ENCODE measurements around the gene PTX4. TPM values are rescaled to one million over a fixed set of nuclear protein-coding genes. Genes with fewer than 3 reads are reported as not detected.

The PTX4 gene
- total RNA-seq, 4 donors from 2014 or later = not detected

DNA sequence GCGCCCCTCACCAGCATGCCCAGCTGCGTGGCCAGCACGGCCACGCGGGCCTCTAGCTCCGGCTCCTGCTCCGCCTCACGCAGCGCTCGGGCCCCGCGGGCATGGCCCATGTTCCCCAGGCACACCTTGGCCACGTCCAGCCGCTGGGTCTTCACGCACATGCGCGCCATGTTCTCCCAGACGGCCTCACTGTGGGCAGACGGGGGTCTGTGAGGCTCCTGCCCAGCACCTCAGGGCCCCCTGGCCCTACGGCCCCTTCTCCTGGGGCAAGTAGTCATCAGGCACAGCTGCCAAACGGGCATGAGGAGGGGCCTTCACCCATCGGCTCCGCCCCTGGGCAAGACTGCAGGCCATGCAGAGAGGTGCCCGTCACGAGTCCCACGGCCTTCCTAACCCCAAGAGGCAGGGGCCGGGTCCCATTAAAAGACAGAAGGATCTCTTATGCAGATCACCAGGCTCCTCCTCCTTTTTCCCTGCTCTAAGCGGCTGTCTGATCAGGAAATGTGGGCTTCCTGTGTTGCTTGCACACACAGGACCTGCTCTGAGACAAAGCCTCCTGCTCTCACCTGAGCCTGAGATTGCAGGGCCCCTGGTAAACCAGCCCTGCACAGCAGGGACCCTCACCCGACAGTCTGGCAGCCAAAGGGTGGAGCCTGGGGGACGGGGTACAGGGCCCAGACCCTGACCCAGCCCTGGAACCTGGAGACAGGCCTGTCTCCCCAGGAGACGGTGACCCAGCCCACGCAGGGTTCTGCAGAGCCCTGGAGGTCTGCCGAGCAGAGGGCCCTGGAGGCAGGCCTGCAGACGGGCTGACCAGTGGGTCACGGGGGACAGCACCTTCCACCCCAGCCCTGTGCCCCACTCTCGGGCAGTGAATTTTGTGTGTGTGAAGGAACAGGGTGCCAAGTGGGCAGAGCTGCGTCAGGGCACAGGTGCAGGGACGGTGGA, 38.1 kb upstream of the PTX4 start:
- intact Hi-C loops (cut with DNase I) = no loop called here
- no peaks in the 10 kb centered on the region for H3K9me3 ChIP-seq
- 70 to 83% methylated on average over 4 to 14 of the region's 38 CpGs for WGBS, 2 donors
- no peak overlapping the region for H3K27ac ChIP-seq
- no peak for TF ChIP-seq POLR2A (IDR thresholded peaks at IDR 0.05)
- TF ChIP-seq, protein P1, sequence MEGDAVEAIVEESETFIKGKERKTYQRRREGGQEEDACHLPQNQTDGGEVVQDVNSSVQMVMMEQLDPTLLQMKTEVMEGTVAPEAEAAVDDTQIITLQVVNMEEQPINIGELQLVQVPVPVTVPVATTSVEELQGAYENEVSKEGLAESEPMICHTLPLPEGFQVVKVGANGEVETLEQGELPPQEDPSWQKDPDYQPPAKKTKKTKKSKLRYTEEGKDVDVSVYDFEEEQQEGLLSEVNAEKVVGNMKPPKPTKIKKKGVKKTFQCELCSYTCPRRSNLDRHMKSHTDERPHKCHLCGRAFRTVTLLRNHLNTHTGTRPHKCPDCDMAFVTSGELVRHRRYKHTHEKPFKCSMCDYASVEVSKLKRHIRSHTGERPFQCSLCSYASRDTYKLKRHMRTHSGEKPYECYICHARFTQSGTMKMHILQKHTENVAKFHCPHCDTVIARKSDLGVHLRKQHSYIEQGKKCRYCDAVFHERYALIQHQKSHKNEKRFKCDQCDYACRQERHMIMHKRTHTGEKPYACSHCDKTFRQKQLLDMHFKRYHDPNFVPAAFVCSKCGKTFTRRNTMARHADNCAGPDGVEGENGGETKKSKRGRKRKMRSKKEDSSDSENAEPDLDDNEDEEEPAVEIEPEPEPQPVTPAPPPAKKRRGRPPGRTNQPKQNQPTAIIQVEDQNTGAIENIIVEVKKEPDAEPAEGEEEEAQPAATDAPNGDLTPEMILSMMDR (IDR thresholded peaks at IDR 0.05) = no peak
- H3K4me3 ChIP-seq = no peak overlapping the region
- H3K36me3 ChIP-seq = peaks cover 0 to 34% (median 0%) of the 10 kb centered on the region in 3 donors
- H3K4me1 ChIP-seq = peaks cover 27 to 63% (median 32%) of the 10 kb centered on the region in 3 donors
- H3K27me3 ChIP-seq = no peaks in the 10 kb centered on the region
- no peak for DNase-seq

DNA sequence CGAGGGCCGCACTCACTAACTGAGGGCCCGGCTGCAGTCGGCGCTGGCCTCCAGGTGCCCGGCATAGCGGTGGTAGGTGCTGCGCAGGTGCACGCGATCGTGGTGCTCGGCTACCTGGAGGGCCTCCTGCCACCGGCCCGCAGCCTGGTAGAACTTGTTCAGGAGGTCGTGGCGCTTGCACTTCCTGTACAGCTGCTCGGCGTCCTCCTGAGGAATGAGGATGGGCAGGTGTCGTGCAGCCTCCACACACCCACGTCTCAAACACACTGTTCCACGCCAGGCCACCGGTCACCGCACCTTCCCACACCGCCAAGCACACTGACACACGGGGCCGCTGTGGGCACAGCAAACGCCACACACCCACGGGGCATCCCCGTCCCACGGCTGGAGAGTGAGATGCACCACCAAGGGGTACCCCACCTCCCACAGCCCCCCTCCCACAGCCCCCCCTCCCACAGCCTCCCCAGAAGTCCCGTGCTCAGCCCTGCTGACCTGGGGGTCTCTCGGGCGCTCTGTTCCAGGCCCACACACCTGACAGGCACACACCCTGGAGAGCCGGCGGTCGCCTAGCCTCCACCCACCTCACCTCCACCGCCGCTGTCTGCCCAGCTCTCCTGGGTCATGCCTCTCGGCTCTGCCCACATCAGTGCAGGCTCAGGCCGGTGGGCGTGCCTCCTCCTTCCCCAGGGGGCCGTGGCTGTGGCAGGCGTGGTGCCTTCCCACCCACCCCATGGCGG, 37.3 kb upstream of the PTX4 start:
- Histone ChIP-seq H3K4me3 (no peak overlapping the region), H3K4me1 (peaks cover 19 to 54% (median 25%) of the 10 kb centered on the region in 3 donors), H3K27ac (no peak overlapping the region), H3K27me3 (no peaks in the 10 kb centered on the region), H3K9me3 (no peaks in the 10 kb centered on the region), H3K36me3 (peaks cover 0 to 36% (median 0%) of the 10 kb centered on the region in 3 donors)
- TF ChIP-seq, protein P1 (IDR thresholded peaks at IDR 0.05) = no peak
- TF ChIP-seq POLR2A (IDR thresholded peaks at IDR 0.05) = no peak
- WGBS, 2 donors = 70% methylated on average over 5 of the region's 44 CpGs; no CpG with 5 or more reads in 1 of the 2 donors
- no peak for DNase-seq
- intact Hi-C loops (cut with DNase I) = no loop called here

DNA sequence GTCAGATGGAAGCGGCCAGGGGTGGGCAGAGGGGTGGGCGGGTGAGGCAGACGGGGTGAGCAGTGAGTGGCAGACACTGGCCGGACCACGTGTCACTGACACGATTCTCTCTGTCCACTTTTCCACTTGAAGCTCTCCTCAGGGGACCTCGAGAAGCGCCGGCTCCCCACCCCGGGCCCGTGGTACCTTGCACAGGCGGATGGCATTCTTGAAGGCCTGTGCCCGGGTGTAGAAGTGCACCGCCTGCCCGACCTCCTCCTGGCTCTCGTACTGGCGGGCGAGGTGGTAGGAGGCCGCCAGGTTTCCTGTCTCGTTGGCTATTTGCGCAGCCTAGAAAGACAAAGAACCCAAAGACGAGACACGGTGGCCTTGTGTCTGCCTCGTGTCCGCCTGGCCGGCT, 35.6 kb upstream of the PTX4 start:
- Histone ChIP-seq H3K9me3 (no peaks in the 10 kb centered on the region), H3K4me3 (no peak overlapping the region), H3K27ac (no peak overlapping the region), H3K4me1 (peaks cover 6 to 38% (median 11%) of the 10 kb centered on the region in 3 donors), H3K27me3 (no peaks in the 10 kb centered on the region), H3K36me3 (peaks cover 0 to 52% (median 4%) of the 10 kb centered on the region in 3 donors)
- intact Hi-C loops (cut with DNase I) = no loop called here
- TF ChIP-seq, protein P1 (IDR thresholded peaks at IDR 0.05) = no peak
- TF ChIP-seq POLR2A (IDR thresholded peaks at IDR 0.05) = no peak
- WGBS, 2 donors = 93 to 97% methylated on average over 10 to 14 of the region's 26 CpGs
- no peak for DNase-seq

DNA sequence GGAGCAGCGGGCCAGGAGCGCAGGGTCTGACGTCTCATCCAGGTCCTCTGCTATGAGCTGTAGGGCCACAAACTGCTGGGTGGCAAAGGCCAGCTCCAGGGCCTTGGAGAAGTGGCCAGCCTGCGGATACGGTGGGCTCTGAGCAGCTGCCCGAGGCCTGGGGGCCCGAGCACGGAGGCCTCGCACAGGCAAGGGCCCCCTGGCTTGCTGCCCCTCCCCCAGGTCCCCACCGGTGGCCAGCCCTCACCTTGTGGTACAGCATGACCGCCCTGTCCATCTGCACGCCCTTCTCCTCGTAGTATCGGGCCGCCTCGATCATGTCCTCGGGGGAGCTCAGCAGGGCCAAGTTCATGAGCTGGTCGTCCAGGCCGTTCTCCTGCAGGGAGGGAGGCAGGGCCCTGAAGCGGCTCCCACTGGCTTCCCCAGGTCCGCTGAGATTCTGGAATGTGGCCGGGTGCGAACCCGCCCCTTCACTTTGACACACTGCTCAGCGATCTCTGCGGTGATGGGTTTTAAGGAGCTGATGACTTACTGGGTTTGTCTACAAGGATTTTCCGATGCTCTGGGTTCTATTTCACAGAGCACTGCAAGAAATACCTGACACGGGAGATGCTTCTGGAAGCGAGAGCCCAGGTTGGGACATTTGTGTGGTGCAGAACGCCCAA, 35.0 kb upstream of the PTX4 start:
- Histone ChIP-seq H3K4me3 (no peak overlapping the region), H3K4me1 (peaks cover 5 to 31% (median 6%) of the 10 kb centered on the region in 3 donors), H3K9me3 (no peaks in the 10 kb centered on the region), H3K27ac (no peak overlapping the region), H3K36me3 (peaks cover 0 to 59% (median 4%) of the 10 kb centered on the region in 3 donors), H3K27me3 (no peaks in the 10 kb centered on the region)
- TF ChIP-seq, protein P1 (IDR thresholded peaks at IDR 0.05) = no peak
- no peak for TF ChIP-seq POLR2A (IDR thresholded peaks at IDR 0.05)
- whole genome bisulfite sequencing, 2 donors = 92 to 95% methylated on average over 4 to 12 of the region's 30 CpGs
- DNase-seq = no peak
- intact Hi-C loops (cut with DNase I) = no loop called here

Measured in esophagus squamous epithelium (tissue), 5 donors.